Neural progenitor cell (in vitro differentiated cells): ENCODE measurements around the gene QARS1. TPM values are rescaled to one million over a fixed set of nuclear protein-coding genes. Genes with fewer than 3 reads are reported as not detected.

Source experiments
- DNase-seq: peaks from one replicate; pipeline ENCODE4 v3.0.0-alpha.2; 2016; ENCODE audit warnings: low spot score
- H2AFZ ChIP-seq: fragments of 200-600 bp; sonication (generic); replicated peaks from 2 replicates; pipeline ENCODE4 v1.6.1; 2016; ENCODE audit warnings: antibody characterized with exemption
- H3F3A ChIP-seq: fragments of 200-600 bp; sonication (generic); 2 replicates; pipeline ENCODE4 v1.6.1; 2016; ENCODE audit warnings: antibody characterized with exemption, low read depth
- H3K27ac ChIP-seq: fragments of 200-600 bp; sonication (generic); 2 replicates; pipeline ENCODE4 v1.5.1; 2016; ENCODE audit warnings: mild to moderate bottlenecking
- H3K27me3 ChIP-seq: fragments of 200-600 bp; sonication (generic); 2 replicates; pipeline ENCODE4 v1.6.1; 2016; ENCODE audit warnings: mild to moderate bottlenecking, moderate library complexity
- H3K36me3 ChIP-seq: fragments of 200-600 bp; sonication (generic); 2 replicates; pipeline ENCODE4 v1.5.1; 2016
- H3K4me1 ChIP-seq: fragments of 200-600 bp; sonication (generic); 2 replicates; pipeline ENCODE4 v1.6.1; 2016; ENCODE audit warnings: mixed run types
- H3K4me2 ChIP-seq: fragments of 200-600 bp; sonication (generic); 2 replicates; pipeline ENCODE4 v1.6.1; 2016
- H3K4me3 ChIP-seq: fragments of 200-600 bp; sonication (generic); 2 replicates; pipeline ENCODE4 v1.5.1; 2016
- H3K79me2 ChIP-seq: fragments of 200-600 bp; sonication (generic); 2 replicates; pipeline ENCODE4 v1.6.1; 2016; ENCODE audit warnings: low read depth
- H3K9ac ChIP-seq: fragments of 200-600 bp; sonication (generic); 2 replicates; pipeline ENCODE4 v1.6.1; 2016
- H3K9me3 ChIP-seq: fragments of 200-600 bp; sonication (generic); 2 replicates; pipeline ENCODE4 v1.5.1; 2016; ENCODE audit warnings: low read depth
- H4K20me1 ChIP-seq: fragments of 200-600 bp; sonication (generic); 2 replicates; pipeline ENCODE4 v1.6.1; 2016; ENCODE audit warnings: low read depth
- H3K27ac Mint-ChIP-seq: 3 replicates; pipeline ENCODE4 v1.8.0; 2021; ENCODE audit warnings: mixed read lengths
- H3K27me3 Mint-ChIP-seq: 2 replicates; pipeline ENCODE4 v1.8.0; 2022; ENCODE audit warnings: low read depth, mild to moderate bottlenecking, inconsistent platforms, moderate library complexity, mixed read lengths; ENCODE audit not compliant: insufficient read depth
- H3K36me3 Mint-ChIP-seq: 3 replicates; pipeline ENCODE4 v1.8.0; 2021; ENCODE audit warnings: mixed read lengths
- H3K4me1 Mint-ChIP-seq: 3 replicates; pipeline ENCODE4 v1.8.0; 2021; ENCODE audit warnings: mixed read lengths
- H3K4me3 Mint-ChIP-seq: 3 replicates; pipeline ENCODE4 v1.8.0; 2021; ENCODE audit warnings: mild to moderate bottlenecking, moderate library complexity, mixed read lengths
- H3K9me3 Mint-ChIP-seq: 3 replicates; pipeline ENCODE4 v1.8.0; 2020; ENCODE audit warnings: mixed read lengths
- EZH2 ChIP-seq: fragments of 200-600 bp; sonication (generic); IDR thresholded peaks from 2 replicates; pipeline ENCODE4 v1.6.1; 2017; ENCODE audit warnings: antibody characterized with exemption, mild to moderate bottlenecking, moderate library complexity
- EZH2phosphoT487 ChIP-seq: fragments of 200-600 bp; sonication (generic); IDR thresholded peaks from 2 replicates; pipeline ENCODE4 v1.6.1; 2017; ENCODE audit warnings: antibody characterized with exemption
- total RNA-seq: library from RNA; depleted of rRNA; stranded (reverse); fragments of >200 nt; gene quantifications from 2 replicates; pipeline ENCODE4 v1.2.3, GENCODE V29; 2015; ENCODE audit warnings: low replicate concordance
- TF ChIP-seq, protein P1 (sequence below): fragments of 200-600 bp; sonication (generic); IDR thresholded peaks from 2 replicates; pipeline ENCODE4 v1.5.1; 2017; ENCODE audit warnings: antibody characterized with exemption, mild to moderate bottlenecking

QARS1 gene
- total RNA-seq, 1 donor from 2014 or later = 240 TPM

DNA sequence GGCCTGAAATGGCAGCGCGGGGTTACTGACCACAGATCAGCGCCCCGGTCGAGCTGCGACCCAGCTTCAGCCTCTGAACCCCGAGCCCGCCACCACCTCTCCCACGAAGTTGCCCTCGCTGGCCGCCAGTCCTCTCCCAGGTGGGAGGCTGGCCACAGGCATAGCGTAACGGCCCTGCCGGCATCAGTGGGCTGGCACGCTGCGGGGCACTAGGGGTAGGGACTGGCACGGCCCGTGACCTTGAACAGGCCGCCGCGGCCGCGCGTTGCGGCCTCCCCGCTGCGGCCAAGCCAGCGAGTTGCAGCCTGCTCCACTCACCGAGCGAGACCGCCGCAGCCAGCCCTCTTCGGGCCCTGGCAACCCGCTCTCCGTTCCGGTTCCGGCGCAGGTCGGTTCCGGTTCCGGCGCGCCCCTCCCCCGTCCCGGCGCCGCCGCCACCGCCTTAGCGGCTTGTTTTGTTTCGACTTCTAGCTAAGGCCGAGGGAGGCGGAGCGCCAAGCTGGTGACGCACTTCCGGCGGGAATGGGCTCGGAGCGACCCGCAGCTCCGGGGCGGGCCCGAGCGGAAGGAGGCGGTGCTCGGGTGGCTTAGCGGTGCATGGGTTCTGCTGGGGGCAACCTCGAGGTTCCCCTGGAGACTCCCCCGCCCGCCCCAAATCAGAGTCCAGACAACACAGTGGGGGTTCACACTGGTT is 16.0 kb upstream of the QARS1 start, which contains the start of gene USP19:
TSS of gene USP19 (minus strand) at position 386 of the 694 bp plus-strand sequence. CDS start 1,678 bp downstream, outside the sequence.
- H3K9ac ChIP-seq = peak within 1 kb of the TSS; percentile 86
- H3K27me3 Mint-ChIP-seq = peaks cover 2% of the 10 kb centered on the region
- peaks cover 4% of the 10 kb centered on the region for H3K4me1 Mint-ChIP-seq
- H3K36me3 ChIP-seq = no peaks in the 10 kb centered on the region
- peaks cover 23% of the 10 kb centered on the region for H3F3A ChIP-seq
- H4K20me1 ChIP-seq = no peaks in the 10 kb centered on the region
- H3K9me3 ChIP-seq = no peaks in the 10 kb centered on the region
- no peak for TF ChIP-seq EZH2phosphoT487
- TF ChIP-seq EZH2 = no peak
- TF ChIP-seq, protein P1, sequence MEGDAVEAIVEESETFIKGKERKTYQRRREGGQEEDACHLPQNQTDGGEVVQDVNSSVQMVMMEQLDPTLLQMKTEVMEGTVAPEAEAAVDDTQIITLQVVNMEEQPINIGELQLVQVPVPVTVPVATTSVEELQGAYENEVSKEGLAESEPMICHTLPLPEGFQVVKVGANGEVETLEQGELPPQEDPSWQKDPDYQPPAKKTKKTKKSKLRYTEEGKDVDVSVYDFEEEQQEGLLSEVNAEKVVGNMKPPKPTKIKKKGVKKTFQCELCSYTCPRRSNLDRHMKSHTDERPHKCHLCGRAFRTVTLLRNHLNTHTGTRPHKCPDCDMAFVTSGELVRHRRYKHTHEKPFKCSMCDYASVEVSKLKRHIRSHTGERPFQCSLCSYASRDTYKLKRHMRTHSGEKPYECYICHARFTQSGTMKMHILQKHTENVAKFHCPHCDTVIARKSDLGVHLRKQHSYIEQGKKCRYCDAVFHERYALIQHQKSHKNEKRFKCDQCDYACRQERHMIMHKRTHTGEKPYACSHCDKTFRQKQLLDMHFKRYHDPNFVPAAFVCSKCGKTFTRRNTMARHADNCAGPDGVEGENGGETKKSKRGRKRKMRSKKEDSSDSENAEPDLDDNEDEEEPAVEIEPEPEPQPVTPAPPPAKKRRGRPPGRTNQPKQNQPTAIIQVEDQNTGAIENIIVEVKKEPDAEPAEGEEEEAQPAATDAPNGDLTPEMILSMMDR = no peak
- H3K4me3 Mint-ChIP-seq = peak within 1 kb of the TSS; percentile 92
- peak; percentile 96 for DNase-seq
- peak within 1 kb of the TSS; percentile 94 for H3K4me2 ChIP-seq
- no peaks in the 10 kb centered on the region for H3K4me1 ChIP-seq
- no peaks in the 10 kb centered on the region for H3K9me3 Mint-ChIP-seq
- peak within 1 kb of the TSS; percentile 74 for H2AFZ ChIP-seq
- H3K27ac ChIP-seq = peak within 1 kb of the TSS; percentile 88
- peaks cover 6% of the 10 kb centered on the region for H3K36me3 Mint-ChIP-seq
- no peaks in the 10 kb centered on the region for H3K27me3 ChIP-seq
- peak within 1 kb of the TSS; percentile 90 for H3K4me3 ChIP-seq
- peaks cover 18% of the 10 kb centered on the region for H3K79me2 ChIP-seq
- peak within 1 kb of the TSS; percentile 82 for H3K27ac Mint-ChIP-seq

DNA sequence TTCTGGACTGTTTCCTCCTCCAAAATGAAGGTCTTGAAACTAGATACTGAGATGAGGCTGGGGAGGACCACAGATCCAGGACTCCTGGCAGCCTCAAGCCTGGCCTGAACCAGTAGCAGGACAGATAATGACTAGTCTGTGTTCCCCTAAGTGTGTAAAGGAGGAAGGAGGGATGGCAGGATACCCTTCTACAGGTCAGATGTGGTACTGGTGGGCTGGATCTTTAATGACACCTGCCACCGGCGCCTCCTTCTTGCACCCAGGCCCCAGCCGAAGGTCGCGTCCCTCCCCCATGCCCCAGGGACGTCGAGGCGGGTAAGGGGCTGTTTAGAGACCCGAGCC is 15.5 kb upstream of the QARS1 start:
- peak overlapping the region; percentile 94 for H3K4me2 ChIP-seq
- H3K79me2 ChIP-seq = peaks cover 18% of the 10 kb centered on the region
- Mint-ChIP-seq H3K9me3 (no peaks in the 10 kb centered on the region), H3K27ac (peak overlapping the region; percentile 79), H3K4me3 (peak overlapping the region; percentile 92), H3K36me3 (peaks cover 11% of the 10 kb centered on the region), H3K27me3 (peaks cover 2% of the 10 kb centered on the region), H3K4me1 (peaks cover 4% of the 10 kb centered on the region)
- DNase-seq = no peak
- no peaks in the 10 kb centered on the region for H3K9me3 ChIP-seq
- H3K4me1 ChIP-seq = no peaks in the 10 kb centered on the region
- TF ChIP-seq EZH2 (no peak), EZH2phosphoT487 (no peak)
- H3K27ac ChIP-seq = peak overlapping the region; percentile 88
- peak overlapping the region; percentile 86 for H3K9ac ChIP-seq
- no peaks in the 10 kb centered on the region for H4K20me1 ChIP-seq
- peak overlapping the region; percentile 90 for H3K4me3 ChIP-seq
- H3F3A ChIP-seq = peaks cover 23% of the 10 kb centered on the region
- H3K36me3 ChIP-seq = no peaks in the 10 kb centered on the region
- H2AFZ ChIP-seq = no peak overlapping the region
- no peaks in the 10 kb centered on the region for H3K27me3 ChIP-seq

- Histone ChIP-seq H3K9me3 (no peaks in the 10 kb centered on the region), H3K4me3 (peak overlapping the region; percentile 90), H3K36me3 (no peaks in the 10 kb centered on the region), H3F3A (peaks cover 23% of the 10 kb centered on the region), H3K27ac (no peak overlapping the region), H3K9ac (peak overlapping the region; percentile 86), H2AFZ (no peak overlapping the region), H3K27me3 (no peaks in the 10 kb centered on the region), H4K20me1 (no peaks in the 10 kb centered on the region), H3K79me2 (peaks cover 18% of the 10 kb centered on the region), H3K4me2 (peak overlapping the region; percentile 94), H3K4me1 (no peaks in the 10 kb centered on the region)
- Mint-ChIP-seq H3K36me3 (peaks cover 10% of the 10 kb centered on the region), H3K27ac (no peak overlapping the region), H3K4me3 (peak overlapping the region; percentile 92), H3K4me1 (peaks cover 4% of the 10 kb centered on the region), H3K27me3 (peaks cover 2% of the 10 kb centered on the region), H3K9me3 (no peaks in the 10 kb centered on the region)
- TF ChIP-seq EZH2 (no peak), EZH2phosphoT487 (no peak)
- TF ChIP-seq, protein P1 = no peak
- DNase-seq = no peak
These were observed 14.9 kb upstream of the QARS1 start for GRCh38 chr3:49119439-49119838.

DNA sequence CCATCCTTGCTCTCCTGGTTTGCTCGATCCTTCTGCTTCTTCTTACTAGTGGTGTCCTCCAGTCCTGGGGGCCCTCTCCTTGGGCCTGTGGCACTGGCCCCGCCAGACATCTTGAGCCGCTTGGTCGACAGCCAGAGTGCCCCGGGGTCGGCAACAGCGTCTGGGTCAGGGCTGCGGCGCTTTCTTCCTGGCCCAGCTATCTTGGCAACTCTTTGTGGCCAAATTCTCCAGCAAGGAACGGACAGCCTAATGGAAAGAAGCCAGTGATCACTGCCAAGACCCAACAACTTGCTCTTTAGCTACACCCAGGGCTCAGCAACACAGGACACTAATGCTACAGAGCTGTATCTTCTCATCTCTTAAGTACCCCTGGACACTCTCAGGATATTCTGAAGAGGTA is 14.5 kb upstream of the QARS1 start:
- H3K4me1 Mint-ChIP-seq = peaks cover 4% of the 10 kb centered on the region
- no peak overlapping the region for H3K27ac Mint-ChIP-seq
- TF ChIP-seq EZH2 = no peak
- no peak for TF ChIP-seq EZH2phosphoT487
- TF ChIP-seq, protein P1 = no peak
- no peaks in the 10 kb centered on the region for H4K20me1 ChIP-seq
- H3K9me3 Mint-ChIP-seq = no peaks in the 10 kb centered on the region
- H3K4me2 ChIP-seq = no peak overlapping the region
- peaks cover 2% of the 10 kb centered on the region for H3K27me3 Mint-ChIP-seq
- no peaks in the 10 kb centered on the region for H3K27me3 ChIP-seq
- H3K79me2 ChIP-seq = peaks cover 18% of the 10 kb centered on the region
- H3F3A ChIP-seq = peaks cover 23% of the 10 kb centered on the region
- no peak overlapping the region for H3K4me3 ChIP-seq
- H3K9ac ChIP-seq = no peak overlapping the region
- no peaks in the 10 kb centered on the region for H3K4me1 ChIP-seq
- no peaks in the 10 kb centered on the region for H3K36me3 ChIP-seq
- peaks cover 11% of the 10 kb centered on the region for H3K36me3 Mint-ChIP-seq
- no peaks in the 10 kb centered on the region for H3K9me3 ChIP-seq
- no peak overlapping the region for H3K27ac ChIP-seq
- peak overlapping the region; percentile 92 for H3K4me3 Mint-ChIP-seq
- no peak overlapping the region for H2AFZ ChIP-seq
- no peak for DNase-seq
